Subcutaneous adipose tissue (tissue), 4 donors: ENCODE data around the gene FSTL4. TPM values are rescaled to one million over a fixed set of nuclear protein-coding genes. Genes with fewer than 3 reads are reported as not detected.

ENCODE experiments used
- total RNA-seq, 4 donors: library from RNA; depleted of rRNA; stranded (reverse); fragments of >200 nt; gene quantifications; one replicate each; pipeline ENCODE4 v1.1.0, GENCODE V29; 2016
- TF ChIP-seq, protein P1 (sequence below): fragments of 450-650 bp; IDR thresholded peaks from one replicate; pipeline ENCODE4 v1.5.1; 2016; ENCODE audit warnings: low read depth, mild to moderate bottlenecking, control low read depth, antibody characterized with exemption, moderate library complexity

FSTL4 gene
- total RNA-seq, 4 donors from 2014 or later: not detected

DNA sequence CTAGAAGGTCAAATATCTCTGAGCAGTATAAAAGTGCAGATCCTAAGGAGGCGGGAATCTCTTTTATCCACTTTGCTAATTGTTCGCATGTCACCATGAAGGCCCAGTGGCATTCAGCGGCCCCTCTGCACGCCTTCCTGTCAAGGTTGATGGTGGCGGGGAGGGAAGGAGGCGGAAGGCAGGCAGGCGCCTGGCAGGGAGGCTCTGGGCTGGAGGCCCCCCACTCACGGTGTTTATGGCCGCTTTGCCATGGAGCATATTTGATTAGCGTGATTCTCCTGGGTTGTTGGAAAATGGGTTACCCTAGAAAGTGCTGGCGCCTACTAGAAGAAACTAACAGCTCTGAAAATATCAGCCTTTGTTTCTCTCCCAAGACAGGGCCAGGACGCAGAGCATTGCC, 209.6 kb downstream of the FSTL4 start:
- TF ChIP-seq, protein P1, sequence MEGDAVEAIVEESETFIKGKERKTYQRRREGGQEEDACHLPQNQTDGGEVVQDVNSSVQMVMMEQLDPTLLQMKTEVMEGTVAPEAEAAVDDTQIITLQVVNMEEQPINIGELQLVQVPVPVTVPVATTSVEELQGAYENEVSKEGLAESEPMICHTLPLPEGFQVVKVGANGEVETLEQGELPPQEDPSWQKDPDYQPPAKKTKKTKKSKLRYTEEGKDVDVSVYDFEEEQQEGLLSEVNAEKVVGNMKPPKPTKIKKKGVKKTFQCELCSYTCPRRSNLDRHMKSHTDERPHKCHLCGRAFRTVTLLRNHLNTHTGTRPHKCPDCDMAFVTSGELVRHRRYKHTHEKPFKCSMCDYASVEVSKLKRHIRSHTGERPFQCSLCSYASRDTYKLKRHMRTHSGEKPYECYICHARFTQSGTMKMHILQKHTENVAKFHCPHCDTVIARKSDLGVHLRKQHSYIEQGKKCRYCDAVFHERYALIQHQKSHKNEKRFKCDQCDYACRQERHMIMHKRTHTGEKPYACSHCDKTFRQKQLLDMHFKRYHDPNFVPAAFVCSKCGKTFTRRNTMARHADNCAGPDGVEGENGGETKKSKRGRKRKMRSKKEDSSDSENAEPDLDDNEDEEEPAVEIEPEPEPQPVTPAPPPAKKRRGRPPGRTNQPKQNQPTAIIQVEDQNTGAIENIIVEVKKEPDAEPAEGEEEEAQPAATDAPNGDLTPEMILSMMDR: no peak

DNA sequence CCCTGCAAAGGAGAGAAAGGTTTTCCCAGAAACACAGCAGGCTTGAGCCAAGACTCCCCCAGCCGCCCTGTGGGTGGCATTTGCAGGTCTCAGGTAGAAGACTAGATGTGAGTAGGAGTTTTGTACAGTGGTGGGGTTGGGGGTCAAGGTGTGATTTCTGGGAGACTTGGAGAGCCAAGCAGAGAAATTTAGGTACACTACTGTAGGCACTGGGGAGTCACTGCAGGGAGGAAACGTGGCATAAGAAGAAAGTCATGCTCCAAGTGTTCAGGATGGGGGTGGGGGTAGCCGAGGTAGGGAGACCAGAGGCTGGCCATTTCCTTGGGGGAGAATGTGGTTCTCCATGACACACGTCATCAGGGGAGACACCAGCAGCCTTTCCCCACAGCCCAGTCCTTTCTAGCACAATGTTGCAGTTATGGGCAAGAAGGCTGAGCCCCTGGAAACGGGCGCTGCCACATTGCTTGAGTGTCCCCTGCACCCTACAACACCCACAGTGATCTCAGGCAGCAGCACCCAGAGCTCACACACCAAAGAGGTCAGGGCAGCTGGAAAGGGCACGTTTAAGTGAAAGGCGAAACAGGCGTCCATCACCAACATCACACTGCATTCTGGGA, 210.5 kb downstream of the FSTL4 start:
- TF ChIP-seq, protein P1: no peak

DNA sequence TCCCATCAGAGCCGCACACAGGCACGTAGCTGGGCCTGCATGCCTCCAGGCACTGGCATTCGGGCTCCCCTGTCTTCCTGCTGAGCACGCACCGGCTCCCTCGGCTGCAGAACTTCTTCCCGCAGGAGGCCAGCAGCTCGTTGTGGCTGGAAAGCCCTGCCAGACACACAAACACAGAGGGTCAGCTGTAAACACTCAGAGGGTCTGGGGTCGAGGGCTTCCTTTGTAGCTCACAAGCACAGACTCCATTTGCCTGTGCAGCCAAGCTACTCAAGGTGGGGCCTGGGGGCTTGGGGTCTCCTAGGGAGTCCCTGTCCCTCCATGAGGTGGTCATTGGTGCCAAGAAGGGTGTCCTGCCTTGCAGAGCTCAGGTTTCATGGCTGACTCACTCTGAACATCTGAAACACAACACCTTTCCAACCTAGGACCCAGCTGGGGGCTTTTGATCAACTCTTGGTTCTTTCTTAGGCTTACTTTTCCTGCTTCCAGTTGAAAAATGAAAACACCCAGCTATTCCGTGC, 211.4 kb downstream of the FSTL4 start:
- TF ChIP-seq, protein P1: no peak

DNA sequence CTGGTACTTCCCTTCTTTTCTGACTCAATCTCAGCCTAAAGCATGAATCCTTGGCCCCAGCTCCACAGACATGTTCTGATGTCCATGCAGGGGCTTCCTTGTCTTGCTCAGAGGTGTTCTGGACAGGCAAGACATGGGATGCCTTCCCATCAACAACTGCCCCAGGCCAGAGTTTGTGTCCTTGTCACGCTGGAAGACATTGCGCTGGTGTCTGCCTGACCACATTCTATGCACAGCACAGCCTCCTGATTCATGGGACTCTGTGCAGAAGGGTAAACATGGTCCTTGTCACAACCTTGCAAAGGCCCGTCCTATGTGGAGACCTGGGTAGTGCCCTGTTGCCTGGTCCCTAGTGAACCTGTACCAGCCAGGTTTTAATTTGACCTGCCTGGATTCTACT, 212.2 kb downstream of the FSTL4 start:
- TF ChIP-seq, protein P1: no peak

DNA sequence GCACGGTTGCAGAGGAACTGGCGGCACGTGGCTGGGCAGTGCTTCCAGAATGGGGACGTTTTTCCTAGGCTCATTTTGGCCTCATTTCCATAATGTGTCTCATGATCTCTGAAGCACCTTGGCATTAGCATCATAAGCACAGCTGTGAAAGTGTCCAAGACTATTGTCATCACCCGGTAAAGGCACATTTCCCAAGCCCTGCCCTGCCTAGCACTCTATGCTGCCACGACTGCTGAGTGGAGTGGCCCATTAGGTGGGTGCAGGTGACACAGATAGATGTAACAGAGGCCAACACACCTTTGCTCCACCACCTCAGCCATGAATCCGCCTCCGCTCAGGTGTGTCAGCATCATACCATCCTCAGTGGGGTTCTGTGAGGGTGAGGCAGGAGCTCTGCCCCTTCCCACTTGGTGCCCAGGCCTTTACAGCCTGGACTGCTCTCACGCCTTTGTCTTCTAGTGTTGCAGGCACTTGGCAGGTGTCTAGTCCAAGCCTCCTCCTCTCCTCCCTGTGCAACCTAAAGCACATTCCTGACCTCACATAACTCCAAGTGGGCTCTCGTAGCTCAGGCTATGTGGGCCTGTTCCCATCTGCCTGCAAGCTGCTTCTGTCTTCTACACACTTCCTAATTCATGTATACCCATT, 213.0 kb downstream of the FSTL4 start:
- TF ChIP-seq, protein P1: no peak

DNA sequence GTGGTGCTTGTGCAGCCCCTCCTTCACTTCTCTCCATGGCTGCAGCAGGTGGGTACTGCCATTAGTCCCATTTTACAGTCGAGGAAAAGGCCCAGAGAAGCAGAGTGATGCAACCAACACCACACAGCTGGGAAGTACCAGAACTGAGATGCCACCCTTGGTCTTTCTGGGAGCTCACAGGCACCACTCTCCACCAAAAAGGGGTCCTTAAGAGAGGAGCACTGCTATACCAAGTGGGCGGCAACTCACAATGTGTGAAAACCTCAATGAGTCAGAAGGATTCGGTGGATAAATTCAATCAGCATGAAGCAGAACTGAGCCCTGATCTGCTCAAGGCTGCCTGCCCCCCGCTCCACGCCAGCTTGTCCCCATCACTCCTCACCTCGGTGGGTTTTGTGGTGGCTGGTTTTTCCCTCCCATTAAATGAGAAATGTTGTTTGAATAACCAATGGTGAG, 213.7 kb downstream of the FSTL4 start:
- TF ChIP-seq, protein P1: no peak

DNA sequence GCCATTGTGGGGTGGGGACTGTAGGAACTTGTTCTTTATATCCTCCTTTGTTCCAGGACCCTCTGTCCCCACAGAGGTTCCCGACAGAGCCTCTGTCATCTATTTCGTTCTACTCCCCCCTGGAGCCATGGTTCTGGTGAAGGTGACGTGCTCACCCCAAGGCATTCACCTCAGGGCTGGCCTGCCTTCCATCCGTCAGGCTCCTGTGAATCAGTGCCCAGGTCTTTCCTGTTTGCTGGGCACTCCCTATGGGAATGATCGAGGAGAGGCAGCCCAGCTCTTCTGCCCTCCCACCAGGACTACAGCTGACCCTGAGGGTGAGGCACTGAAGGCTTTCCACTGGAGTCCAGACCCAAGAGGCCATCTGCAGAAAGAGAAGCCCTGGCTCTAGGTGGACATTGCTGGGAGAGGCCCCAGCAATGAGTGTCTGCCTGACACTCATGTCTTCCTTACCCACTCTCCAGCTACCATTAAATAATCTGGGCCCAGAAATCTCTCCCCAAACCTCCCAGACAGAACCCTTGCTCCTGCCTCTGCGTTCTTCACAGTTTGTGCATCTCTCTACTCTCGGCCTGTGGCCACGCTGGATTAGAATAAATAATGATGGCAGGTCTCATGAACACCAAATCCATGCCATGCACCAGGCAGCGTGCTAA, 214.2 kb downstream of the FSTL4 start:
- TF ChIP-seq, protein P1: no peak
